Measurements from ENCODE around the gene RXFP1.
A peak's percentile ranks its signal among the peaks of the same experiment; 100 is the strongest.

RXFP1 gene

GRCh38 chr4:158543191-158543590 is 21.5 kb downstream of the RXFP1 start:
- no peak for DNase-seq

- DNase-seq, result no peak
These were observed 22.5 kb downstream of the RXFP1 start for GRCh38 chr4:158544141-158544540.

- DNase-seq, result no peak
These were observed 31.7 kb downstream of the RXFP1 start for GRCh38 chr4:158553364-158553763.

- DNase-seq, result no peak
These were observed 38.6 kb downstream of the RXFP1 start for GRCh38 chr4:158560284-158560683.

- no peak for DNase-seq
These were observed 45.2 kb downstream of the RXFP1 start for GRCh38 chr4:158566860-158567259.

GRCh38 chr4:158571736-158572135 is 50.1 kb downstream of the RXFP1 start:
- no peak for DNase-seq

- DNase-seq, result no peak
These were observed 50.9 kb downstream of the RXFP1 start for GRCh38 chr4:158572608-158573007.

GRCh38 chr4:158578476-158578875 is 56.8 kb downstream of the RXFP1 start:
- peak; percentile 3 for DNase-seq

GRCh38 chr4:158580064-158580463 is 58.4 kb downstream of the RXFP1 start:
- no peak for DNase-seq

GRCh38 chr4:158581161-158581560 is 59.5 kb downstream of the RXFP1 start:
- DNase-seq, result no peak

GRCh38 chr4:158586881-158587280 is 65.2 kb downstream of the RXFP1 start:
- DNase-seq, result no peak

GRCh38 chr4:158588285-158588684 is 66.6 kb downstream of the RXFP1 start:
- DNase-seq, result no peak

- no peak for DNase-seq
These were observed 67.1 kb downstream of the RXFP1 start for GRCh38 chr4:158588777-158589176.

- DNase-seq, result no peak
These were observed 68.6 kb downstream of the RXFP1 start for GRCh38 chr4:158590306-158590705.

- DNase-seq, result no peak
These were observed 69.1 kb downstream of the RXFP1 start for GRCh38 chr4:158590824-158591223.

GRCh38 chr4:158597879-158598596 is 76.4 kb downstream of the RXFP1 start:
- DNase-seq, result no peak

- no peak for DNase-seq
These were observed 77.5 kb downstream of the RXFP1 start for GRCh38 chr4:158599150-158599549.

GRCh38 chr4:158599765-158600498 is 78.2 kb downstream of the RXFP1 start:
- no peak for DNase-seq

GRCh38 chr4:158604369-158604768 is 82.7 kb downstream of the RXFP1 start:
- no peak for DNase-seq

- no peak for DNase-seq
These were observed 83.7 kb downstream of the RXFP1 start for GRCh38 chr4:158605393-158605792.

- no peak for DNase-seq
These were observed 85.3 kb downstream of the RXFP1 start for GRCh38 chr4:158606969-158607368.

- no peak for DNase-seq
These were observed 87.4 kb downstream of the RXFP1 start for GRCh38 chr4:158609116-158609515.

- DNase-seq, result no peak
These were observed 89.1 kb downstream of the RXFP1 start for GRCh38 chr4:158610790-158611189.

- no peak for DNase-seq
These were observed 91.4 kb downstream of the RXFP1 start for GRCh38 chr4:158613046-158613445.

GRCh38 chr4:158617956-158618355 is 96.3 kb downstream of the RXFP1 start:
- no peak for DNase-seq
